Measurements from ENCODE around the gene OGFOD3.
A peak's percentile ranks its signal among the peaks of the same experiment; 100 is the strongest.

Gene OGFOD3

DNA sequence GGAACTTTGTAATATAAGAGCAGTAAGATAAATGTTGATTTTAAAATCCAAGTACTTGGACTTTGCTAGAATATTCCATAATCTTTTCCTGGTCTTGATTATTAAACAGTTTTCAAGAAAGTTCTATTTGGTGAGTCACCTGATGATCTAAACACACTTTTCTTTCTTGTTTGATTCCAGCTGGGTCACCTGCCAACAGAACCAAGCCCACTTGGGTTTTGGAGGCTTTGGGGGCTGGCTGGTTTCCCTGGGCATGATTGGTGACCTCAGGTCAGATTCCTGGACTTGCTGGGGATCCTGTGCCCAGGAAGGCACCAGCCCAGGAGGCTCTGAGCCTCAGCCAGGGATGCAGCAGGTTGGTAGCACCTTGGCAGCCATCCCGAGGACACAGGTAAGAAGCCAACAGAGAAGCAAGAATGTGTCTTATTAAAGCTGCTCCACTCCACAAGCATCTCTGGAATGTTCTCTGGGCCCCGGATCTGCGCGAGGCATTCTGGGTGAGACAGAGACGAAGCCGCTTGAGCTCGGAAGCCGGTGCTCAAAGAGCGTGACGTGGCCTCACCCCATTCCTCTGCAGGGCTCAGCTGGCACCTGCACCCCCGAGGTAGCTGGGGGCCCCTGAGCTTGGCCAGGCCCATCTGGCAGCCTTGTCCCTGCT lies 62.5 kb downstream of the OGFOD3 start:
- DNase-seq (ENCODE audit: low read depth) = no peak
- TF ChIP-seq MYC (IDR thresholded peaks at IDR 0.05; ENCODE audit: low read depth, low read length) (no peak), POLR2A (IDR thresholded peaks at IDR 0.05; ENCODE audit: extremely low read depth, insufficient read length) (no peak)
- TF ChIP-seq, protein P1, sequence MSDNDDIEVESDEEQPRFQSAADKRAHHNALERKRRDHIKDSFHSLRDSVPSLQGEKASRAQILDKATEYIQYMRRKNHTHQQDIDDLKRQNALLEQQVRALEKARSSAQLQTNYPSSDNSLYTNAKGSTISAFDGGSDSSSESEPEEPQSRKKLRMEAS (IDR thresholded peaks at IDR 0.05; ENCODE audit: low read depth, low read length) = no peak
- TF ChIP-seq, protein P2, sequence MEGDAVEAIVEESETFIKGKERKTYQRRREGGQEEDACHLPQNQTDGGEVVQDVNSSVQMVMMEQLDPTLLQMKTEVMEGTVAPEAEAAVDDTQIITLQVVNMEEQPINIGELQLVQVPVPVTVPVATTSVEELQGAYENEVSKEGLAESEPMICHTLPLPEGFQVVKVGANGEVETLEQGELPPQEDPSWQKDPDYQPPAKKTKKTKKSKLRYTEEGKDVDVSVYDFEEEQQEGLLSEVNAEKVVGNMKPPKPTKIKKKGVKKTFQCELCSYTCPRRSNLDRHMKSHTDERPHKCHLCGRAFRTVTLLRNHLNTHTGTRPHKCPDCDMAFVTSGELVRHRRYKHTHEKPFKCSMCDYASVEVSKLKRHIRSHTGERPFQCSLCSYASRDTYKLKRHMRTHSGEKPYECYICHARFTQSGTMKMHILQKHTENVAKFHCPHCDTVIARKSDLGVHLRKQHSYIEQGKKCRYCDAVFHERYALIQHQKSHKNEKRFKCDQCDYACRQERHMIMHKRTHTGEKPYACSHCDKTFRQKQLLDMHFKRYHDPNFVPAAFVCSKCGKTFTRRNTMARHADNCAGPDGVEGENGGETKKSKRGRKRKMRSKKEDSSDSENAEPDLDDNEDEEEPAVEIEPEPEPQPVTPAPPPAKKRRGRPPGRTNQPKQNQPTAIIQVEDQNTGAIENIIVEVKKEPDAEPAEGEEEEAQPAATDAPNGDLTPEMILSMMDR (IDR thresholded peaks at IDR 0.05; ENCODE audit: low read depth, low read length) = no peak
- H3K4me3 ChIP-seq (ENCODE audit: low read depth, low read length) = no peak overlapping the region

DNA sequence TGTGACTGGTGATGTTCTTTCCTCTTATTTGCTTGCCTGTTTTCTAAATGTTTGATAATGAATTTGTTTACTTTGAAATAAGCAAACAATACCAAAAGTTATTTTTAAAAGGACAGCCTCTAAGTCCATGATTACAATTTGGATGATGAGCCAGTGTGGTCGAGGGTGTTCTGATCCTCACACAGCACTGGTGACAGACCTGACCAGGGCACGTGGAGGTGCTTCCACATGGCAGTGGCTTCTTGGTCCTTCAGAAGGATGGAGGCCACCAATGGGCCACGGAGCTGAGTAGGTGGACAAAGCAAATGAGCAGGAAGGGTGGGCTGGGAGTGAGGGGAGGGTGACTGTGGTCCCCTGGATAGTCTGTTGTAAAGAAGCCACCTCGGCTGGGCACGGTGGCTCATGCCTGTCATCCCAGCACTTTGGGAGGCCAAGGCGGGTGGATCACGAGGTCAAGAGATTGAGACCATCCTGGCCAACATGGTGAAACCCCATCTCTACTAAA lies 63.5 kb downstream of the OGFOD3 start:
- TF ChIP-seq POLR2A (IDR thresholded peaks at IDR 0.05; ENCODE audit: extremely low read depth, insufficient read length) = no peak
- TF ChIP-seq, protein P2 (IDR thresholded peaks at IDR 0.05; ENCODE audit: low read depth, low read length) = no peak
- TF ChIP-seq MYC (IDR thresholded peaks at IDR 0.05; ENCODE audit: low read depth, low read length) = no peak
- TF ChIP-seq, protein P1 (IDR thresholded peaks at IDR 0.05; ENCODE audit: low read depth, low read length) = no peak
- H3K4me3 ChIP-seq (ENCODE audit: low read depth, low read length) = no peak overlapping the region
- DNase-seq (ENCODE audit: low read depth) = no peak

DNA sequence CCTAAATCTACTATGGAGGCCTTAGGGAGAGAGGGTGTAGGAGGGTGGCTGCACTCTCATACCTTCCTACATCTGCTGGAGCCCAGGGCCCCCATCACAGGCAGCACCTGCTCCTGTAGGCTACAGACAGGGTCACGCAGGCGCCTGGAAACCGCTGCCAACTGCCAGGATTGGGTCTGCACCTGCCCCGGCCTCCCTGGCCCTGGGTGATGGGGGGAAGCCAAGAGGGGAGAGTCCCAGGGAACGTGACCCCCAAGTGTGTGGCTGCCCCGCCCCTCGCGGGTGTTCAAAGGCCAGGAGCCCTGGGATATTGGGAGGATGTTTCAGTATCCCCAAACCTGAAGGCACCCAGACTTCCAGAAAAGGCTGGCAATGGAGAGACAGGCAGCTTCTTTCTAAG lies 64.9 kb downstream of the OGFOD3 start:
- H3K4me3 ChIP-seq (ENCODE audit: low read depth, low read length) = no peak overlapping the region
- no peak for DNase-seq (ENCODE audit: low read depth)
- no peak for TF ChIP-seq POLR2A (IDR thresholded peaks at IDR 0.05; ENCODE audit: extremely low read depth, insufficient read length)
- TF ChIP-seq, protein P2 (IDR thresholded peaks at IDR 0.05; ENCODE audit: low read depth, low read length) = no peak
- TF ChIP-seq MYC (IDR thresholded peaks at IDR 0.05; ENCODE audit: low read depth, low read length) = no peak
- TF ChIP-seq, protein P1 (IDR thresholded peaks at IDR 0.05; ENCODE audit: low read depth, low read length) = no peak

DNA sequence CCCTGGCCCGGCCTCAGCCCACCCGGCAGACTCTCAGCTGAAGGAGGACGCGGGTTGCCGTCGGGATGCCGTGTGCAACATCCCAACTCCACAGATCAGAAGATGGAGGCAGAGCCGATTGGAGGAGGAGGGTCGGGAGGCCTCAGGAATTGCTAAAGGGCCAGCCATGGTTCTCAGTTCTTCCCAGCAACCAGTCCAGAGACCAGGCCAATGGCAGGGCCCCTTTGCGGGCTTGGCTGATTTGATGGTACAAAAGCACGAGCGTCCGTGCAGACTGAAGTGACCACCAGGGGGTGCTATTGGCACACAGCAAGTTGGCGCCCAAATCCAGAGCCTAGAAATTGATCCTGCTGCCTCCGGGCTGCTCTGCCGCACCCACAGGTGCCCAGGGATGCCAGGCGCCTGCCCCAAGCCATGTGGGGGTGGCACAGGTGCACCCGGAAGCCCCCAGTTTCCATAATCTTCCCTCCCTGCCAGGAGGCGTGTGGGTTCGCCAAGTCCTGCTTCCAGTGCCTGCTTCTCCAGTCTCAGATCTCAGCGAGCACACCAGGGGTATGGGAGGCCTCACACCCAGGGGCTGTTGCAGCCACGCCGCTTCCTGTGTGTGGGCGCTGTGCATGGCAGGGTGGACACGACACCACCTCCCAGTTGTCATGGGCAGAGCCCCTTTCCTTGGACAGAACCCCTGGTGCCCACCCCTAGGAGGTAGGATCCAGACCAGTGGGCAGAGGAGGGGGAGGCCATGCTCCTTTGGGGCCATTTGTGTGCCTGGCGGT lies 66.5 kb downstream of the OGFOD3 start:
- peak; percentile 90 for DNase-seq (ENCODE audit: low read depth)
- no peak overlapping the region for H3K4me3 ChIP-seq (ENCODE audit: low read depth, low read length)
- TF ChIP-seq POLR2A (IDR thresholded peaks at IDR 0.05; ENCODE audit: extremely low read depth, insufficient read length) (no peak), MYC (IDR thresholded peaks at IDR 0.05; ENCODE audit: low read depth, low read length) (peak; percentile 34; the same call in 1 of the 2 replicates)
- TF ChIP-seq, protein P2 (IDR thresholded peaks at IDR 0.05; ENCODE audit: low read depth, low read length) = peak; percentile 83
- TF ChIP-seq, protein P1 (IDR thresholded peaks at IDR 0.05; ENCODE audit: low read depth, low read length) = peak; percentile 53; the same call in 1 of the 2 replicates

DNA sequence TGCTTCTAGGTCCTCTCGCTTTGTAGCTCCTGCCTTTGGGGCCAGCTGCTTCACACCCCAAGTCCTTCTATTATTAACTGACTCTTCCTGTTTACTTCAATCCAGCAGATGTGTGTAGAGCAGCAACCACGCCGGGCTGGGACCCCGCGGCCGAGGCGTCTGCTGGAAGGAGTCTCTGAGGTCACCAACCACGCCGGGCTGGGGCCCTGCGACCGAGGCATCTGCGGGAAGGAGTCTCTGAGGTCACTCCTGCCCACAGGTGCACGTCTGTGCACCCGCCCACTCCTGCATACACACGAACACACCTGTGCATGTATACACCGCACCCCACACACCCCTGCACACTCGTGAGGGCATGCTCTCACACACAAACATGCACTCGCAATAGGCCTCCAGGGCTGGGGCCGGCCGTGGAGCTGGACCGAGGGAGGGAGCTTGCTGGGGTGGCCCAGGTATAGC lies 67.1 kb downstream of the OGFOD3 start:
- H3K4me3 ChIP-seq (ENCODE audit: low read depth, low read length) = no peak overlapping the region
- TF ChIP-seq, protein P2 (IDR thresholded peaks at IDR 0.05; ENCODE audit: low read depth, low read length) = no peak
- TF ChIP-seq, protein P1 (IDR thresholded peaks at IDR 0.05; ENCODE audit: low read depth, low read length) = no peak
- TF ChIP-seq POLR2A (IDR thresholded peaks at IDR 0.05; ENCODE audit: extremely low read depth, insufficient read length) (no peak), MYC (IDR thresholded peaks at IDR 0.05; ENCODE audit: low read depth, low read length) (no peak)
- DNase-seq (ENCODE audit: low read depth) = no peak
